WTC11 (cell line): Measurements from ENCODE around the gene GABBR2. TPM values are rescaled to one million over a fixed set of nuclear protein-coding genes. Genes with fewer than 3 reads are reported as not detected.

Source experiments
- ATAC-seq: fragments of 200-7000 bp; cut with Tn5 transposase; 2 replicates; pipeline ENCODE4 v1.10.0; 2021; ENCODE audit warnings: mild to moderate bottlenecking, moderate library complexity
- CTCF ChIA-PET: fragments of 300-600 bp; sonication (Branson Sonifier 250); formaldehyde crosslinking; loops from one replicate; lab custom pipeline; 2021; ENCODE audit warnings: antibody characterized with exemption; lab: Charles Lee
- POLR2A ChIA-PET: fragments of 350-600 bp; sonication (Branson Sonifier 250); formaldehyde crosslinking; loops from one replicate; lab custom pipeline; 2021; ENCODE audit warnings: antibody characterized with exemption; lab: Charles Lee
- DNase-seq: peaks from one replicate; pipeline ENCODE4 v3.0.0; 2021; ENCODE audit warnings: low spot score
- H3K27ac Mint-ChIP-seq: 2 replicates; pipeline ENCODE4 v1.8.0; 2021; ENCODE audit warnings: mixed read lengths
- H3K27me3 Mint-ChIP-seq: 2 replicates; pipeline ENCODE4 v1.8.0; 2021; ENCODE audit warnings: low read depth, mild to moderate bottlenecking, moderate library complexity, mixed read lengths
- H3K36me3 Mint-ChIP-seq: 2 replicates; pipeline ENCODE4 v1.8.0; 2021; ENCODE audit warnings: mixed read lengths
- H3K4me1 Mint-ChIP-seq: 2 replicates; pipeline ENCODE4 v1.8.0; 2022; ENCODE audit warnings: mixed read lengths
- H3K4me3 Mint-ChIP-seq: 2 replicates; pipeline ENCODE4 v1.8.0; 2021; ENCODE audit warnings: mild to moderate bottlenecking, moderate library complexity, mixed read lengths
- H3K9me3 Mint-ChIP-seq: 2 replicates; pipeline ENCODE4 v1.8.0; 2021; ENCODE audit warnings: mixed read lengths
- E2F4 ChIP-seq: sonication (generic); formaldehyde crosslinking; IDR thresholded peaks from 2 replicates; pipeline ENCODE4 v1.8.1; 2022; ENCODE audit warnings: low read depth, mild to moderate bottlenecking, moderate library complexity, missing genetic modification reagents, borderline replicate concordance
- FOXJ3 ChIP-seq: sonication (generic); formaldehyde crosslinking; IDR thresholded peaks from 2 replicates; pipeline ENCODE4 v1.9.0; 2021; ENCODE audit warnings: missing genetic modification reagents, mild to moderate bottlenecking, borderline replicate concordance
- IRF1 ChIP-seq: sonication (generic); formaldehyde crosslinking; IDR thresholded peaks from 2 replicates; pipeline ENCODE4 v1.8.0; 2023; ENCODE audit warnings: missing genetic modification reagents
- NFATC4 ChIP-seq: fragments of 250-450 bp; sonication (Bioruptor Pico); IDR thresholded peaks from 2 replicates; pipeline ENCODE4 v1.9.0; 2021; ENCODE audit warnings: mild to moderate bottlenecking
- OVOL2 ChIP-seq: fragments of 250-450 bp; sonication (Bioruptor Pico); IDR thresholded peaks from 2 replicates; pipeline ENCODE4 v1.9.0; 2021; ENCODE audit warnings: mild to moderate bottlenecking, borderline replicate concordance
- PRRX2 ChIP-seq: fragments of 250-450 bp; sonication (Bioruptor Pico); IDR thresholded peaks from 2 replicates; pipeline ENCODE4 v1.8.0; 2021; ENCODE audit warnings: mild to moderate bottlenecking
- SMAD3 ChIP-seq: sonication (generic); formaldehyde crosslinking; IDR thresholded peaks from 2 replicates; pipeline ENCODE4 v1.8.0; 2022; ENCODE audit warnings: missing genetic modification reagents, mild to moderate bottlenecking, borderline replicate concordance
- SOX15 ChIP-seq: fragments of 250-450 bp; sonication (Bioruptor Pico); IDR thresholded peaks from 2 replicates; pipeline ENCODE4 v1.9.0; 2021; ENCODE audit warnings: mild to moderate bottlenecking
- TEAD1 ChIP-seq: sonication (generic); formaldehyde crosslinking; IDR thresholded peaks from 2 replicates; pipeline ENCODE4 v1.8.0; 2022; ENCODE audit warnings: mild to moderate bottlenecking, missing genetic modification reagents
- TP53 ChIP-seq: sonication (generic); formaldehyde crosslinking; IDR thresholded peaks from 2 replicates; pipeline ENCODE4 v1.8.1; 2023; ENCODE audit warnings: mild to moderate bottlenecking, missing genetic modification reagents
- USF1 ChIP-seq: sonication (generic); formaldehyde crosslinking; IDR thresholded peaks from 2 replicates; pipeline ENCODE4 v1.8.0; 2022; ENCODE audit warnings: mild to moderate bottlenecking, missing genetic modification reagents
- ZNF219 ChIP-seq: sonication (generic); formaldehyde crosslinking; IDR thresholded peaks from 2 replicates; pipeline ENCODE4 v1.8.0; 2023; ENCODE audit warnings: missing genetic modification reagents, mild to moderate bottlenecking, borderline replicate concordance
- ZNF281 ChIP-seq: sonication (generic); formaldehyde crosslinking; IDR thresholded peaks from 2 replicates; pipeline ENCODE4 v1.8.0; 2023; ENCODE audit warnings: mild to moderate bottlenecking, missing genetic modification reagents
- ZNF317 ChIP-seq: sonication (generic); formaldehyde crosslinking; IDR thresholded peaks from 2 replicates; pipeline ENCODE4 v1.8.1; 2023; ENCODE audit warnings: low read depth, mild to moderate bottlenecking, moderate library complexity, missing genetic modification reagents, borderline replicate concordance
- ZNF396 ChIP-seq: fragments of 250-450 bp; sonication (Bioruptor Pico); IDR thresholded peaks from 2 replicates; pipeline ENCODE4 v1.8.0; 2021; ENCODE audit warnings: mild to moderate bottlenecking, moderate library complexity, borderline replicate concordance
- ZNF532 ChIP-seq: fragments of 250-450 bp; sonication (Bioruptor Pico); IDR thresholded peaks from 2 replicates; pipeline ENCODE4 v1.9.0; 2021; ENCODE audit warnings: mild to moderate bottlenecking, borderline replicate concordance
- ZNF671 ChIP-seq: fragments of 250-450 bp; sonication (Bioruptor Pico); IDR thresholded peaks from 2 replicates; pipeline ENCODE4 v1.8.0; 2021; ENCODE audit warnings: mild to moderate bottlenecking
- total RNA-seq: library from RNA; stranded (reverse); gene quantifications from 3 replicates; pipeline ENCODE4 v1.2.3, GENCODE V29; 2021
- TF ChIP-seq, protein P1 (sequence below): sonication (generic); formaldehyde crosslinking; IDR thresholded peaks from 2 replicates; pipeline ENCODE4 v1.8.1; 2023; ENCODE audit warnings: mild to moderate bottlenecking, missing genetic modification reagents, moderate library complexity

Gene GABBR2
- total RNA-seq, 1 experiment from 2014 or later, result 0.92 TPM

DNA sequence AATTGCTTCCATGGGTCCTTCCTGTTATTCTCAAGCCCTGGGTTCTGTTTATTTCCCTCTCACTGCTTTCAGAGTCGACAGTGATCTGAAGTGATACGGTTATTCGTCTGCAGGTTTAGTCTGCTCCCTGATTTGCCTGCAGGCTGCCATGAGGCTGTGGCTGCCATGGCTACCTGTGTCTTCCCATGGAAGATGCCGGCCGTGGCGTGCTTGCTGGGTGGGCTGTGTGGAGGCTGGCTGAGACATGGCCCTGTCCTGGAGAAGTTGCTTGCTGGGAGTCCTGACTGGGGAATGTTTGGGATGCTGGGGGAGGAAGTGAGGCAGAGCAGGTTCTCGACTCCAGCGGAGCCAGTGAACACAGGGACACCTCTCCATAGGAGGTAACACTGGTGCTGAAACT is 349.2 kb downstream of the GABBR2 start:
- H3K27me3 Mint-ChIP-seq, result no peaks in the 10 kb centered on the region
- H3K36me3 Mint-ChIP-seq, result peaks cover 9% of the 10 kb centered on the region
- no peak for ATAC-seq
- ChIA-PET POLR2A (no interaction called here), CTCF (no interaction called here)
- peaks cover 3% of the 10 kb centered on the region; the same call in 1 of the 2 replicates for H3K4me1 Mint-ChIP-seq
- no peak for DNase-seq
- H3K9me3 Mint-ChIP-seq, result peaks cover 21% of the 10 kb centered on the region
- no peak overlapping the region for H3K4me3 Mint-ChIP-seq
- TF ChIP-seq TEAD1 (CRISPR knock-in tag) (no peak), FOXJ3 (CRISPR knock-in tag) (no peak), IRF1 (CRISPR knock-in tag) (no peak), TP53 (CRISPR knock-in tag) (no peak), SOX15 (CRISPR knock-in tag) (no peak), OVOL2 (CRISPR knock-in tag) (no peak), NFATC4 (CRISPR knock-in tag) (no peak), ZNF219 (CRISPR knock-in tag) (no peak), SMAD3 (CRISPR knock-in tag) (no peak), PRRX2 (CRISPR knock-in tag) (no peak), ZNF396 (no peak), E2F4 (CRISPR knock-in tag) (no peak), ZNF532 (CRISPR knock-in tag) (no peak), USF1 (CRISPR knock-in tag) (no peak), ZNF281 (CRISPR knock-in tag) (no peak), ZNF317 (CRISPR knock-in tag) (no peak), ZNF671 (no peak)
- TF ChIP-seq, protein P1, sequence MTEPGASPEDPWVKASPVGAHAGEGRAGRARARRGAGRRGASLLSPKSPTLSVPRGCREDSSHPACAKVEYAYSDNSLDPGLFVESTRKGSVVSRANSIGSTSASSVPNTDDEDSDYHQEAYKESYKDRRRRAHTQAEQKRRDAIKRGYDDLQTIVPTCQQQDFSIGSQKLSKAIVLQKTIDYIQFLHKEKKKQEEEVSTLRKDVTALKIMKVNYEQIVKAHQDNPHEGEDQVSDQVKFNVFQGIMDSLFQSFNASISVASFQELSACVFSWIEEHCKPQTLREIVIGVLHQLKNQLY, result no peak
- H3K27ac Mint-ChIP-seq, result no peak overlapping the region
